ENCODE measurements around the gene TMEM255B. TPM values are rescaled to one million over a fixed set of nuclear protein-coding genes. Genes with fewer than 3 reads are reported as not detected.
A peak's percentile ranks its signal among the peaks of the same experiment; 100 is the strongest.

The TMEM255B gene
- total and polyA plus RNA-seq, 2 of the 4 experiments (the other 2 are of a cell fraction), result 0.36 to 0.94 TPM

DNA sequence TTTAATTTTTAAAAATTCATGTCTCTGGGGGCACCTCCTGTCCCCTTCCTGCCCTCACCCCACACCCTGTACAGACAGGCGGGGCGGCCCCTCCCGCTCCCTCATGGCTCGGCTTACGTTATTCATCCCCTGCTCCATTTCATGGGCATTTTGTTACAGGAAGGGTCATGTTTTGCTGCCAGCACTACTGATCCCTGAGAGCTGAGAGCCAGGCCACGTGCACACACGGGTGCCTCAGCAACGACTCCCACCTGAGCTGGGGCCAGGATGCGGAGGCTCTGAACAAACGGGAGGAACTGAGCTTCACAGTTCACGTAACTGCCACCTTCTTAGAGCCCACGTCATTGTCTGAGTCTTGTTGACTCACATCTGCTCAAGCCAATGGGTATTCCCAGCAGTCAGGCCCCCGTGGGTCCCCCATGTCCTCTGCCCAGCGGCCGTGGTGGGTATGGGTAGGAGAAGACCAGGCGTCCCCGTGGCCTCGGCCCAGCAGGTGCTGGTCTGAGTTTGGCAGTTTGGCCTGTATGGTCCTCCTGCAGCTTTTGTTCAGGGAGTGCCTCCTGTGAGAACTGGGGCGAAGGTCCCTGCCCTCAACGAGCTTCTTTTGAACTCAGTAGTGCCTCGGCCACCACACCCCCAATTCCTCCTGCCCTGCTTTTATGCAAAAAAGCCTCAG is 16.4 kb upstream of the TMEM255B start:
- POLR2A ChIA-PET (ENCODE audit: unreplicated experiment), result no interaction called here

More for the DNA sequence above, 16.4 kb upstream of the TMEM255B start:
- BruUV-seq (replicated peaks), result no TSS peak
- WGBS, 2 experiments (ENCODE audit: extremely low coverage in 2 of 2, insufficient read length in 1 of 2), result 56% methylated on average over 12 of the region's 21 CpGs; no CpG with 5 or more reads in 1 of the 2 experiments
- no peak overlapping the region for H3K4ac ChIP-seq (ENCODE audit: low read depth, low read length)
- DNase-seq (no peak), ATAC-seq (ENCODE audit: low read depth) (no peak)
- no peaks in the 10 kb centered on the region for H3K36me3 ChIP-seq (ENCODE audit: control insufficient read depth, insufficient read depth, low read length)
- CTCF ChIA-PET, result no interaction called here
- no peak overlapping the region for H3K14ac ChIP-seq (replicated peaks; ENCODE audit: low read depth, low read length)
- H4K5ac ChIP-seq (ENCODE audit: low read depth, low read length), result no peak overlapping the region
- peak overlapping the region; percentile 36 for H2AFZ ChIP-seq (replicated peaks; ENCODE audit: low read length, poor library complexity)
- in situ Hi-C loops (cut with MboI; ENCODE audit: low sequenced_read_pairs), result no loop called here
- H2AK5ac ChIP-seq (ENCODE audit: low read depth, low read length), result no peak overlapping the region
- H2BK20ac ChIP-seq (ENCODE audit: low read depth, low read length), result no peak overlapping the region
- no peak overlapping the region for H3K4me2 ChIP-seq (ENCODE audit: low read depth, low read length)
- H2BK120ac ChIP-seq (ENCODE audit: low read depth, low read length), result no peak overlapping the region
- H4K8ac ChIP-seq (ENCODE audit: low read depth in 2 of 2, low read length in 2 of 2), result no peak overlapping the region
- H2BK5ac ChIP-seq (ENCODE audit: low read depth, low read length, poor library complexity, severe bottlenecking), result no peak overlapping the region
- no peak overlapping the region for H2BK15ac ChIP-seq (ENCODE audit: low read depth, low read length)
- H3K23ac ChIP-seq (ENCODE audit: low read depth, low read length), result no peak overlapping the region
- H3K9ac ChIP-seq (ENCODE audit: low read depth, low read length), result no peak overlapping the region
- intact Hi-C loops (cut with micrococcal nuclease), result no loop called here
- H3K56ac ChIP-seq (ENCODE audit: extremely low read depth, insufficient read depth, low read length), result no peak overlapping the region
- peaks cover 19% of the 10 kb centered on the region for H3K27me3 ChIP-seq (ENCODE audit: control insufficient read depth, insufficient read depth, low read length)
- no peaks in the 10 kb centered on the region for H3K9me1 ChIP-seq (ENCODE audit: insufficient read depth, low read length)
- no peak overlapping the region for H3K27ac ChIP-seq (ENCODE audit: insufficient read depth, low read length)
- dilution Hi-C loops (cut with HindIII; ENCODE audit: low sequenced_read_pairs, unreplicated experiment), result no loop called here
- TF ChIP-seq NFE2L2 (IDR thresholded peaks at IDR 0.05; ENCODE audit: low read depth, low read length) (no peak), CEBPB (IDR thresholded peaks at IDR 0.05; ENCODE audit: low read depth, low read length) (no peak), CHD1 (IDR thresholded peaks at IDR 0.05; ENCODE audit: low read depth, low read length) (no peak)
- no peaks in the 10 kb centered on the region for H3K79me1 ChIP-seq (ENCODE audit: low read depth in 1 of 2, low read length in 2 of 2)
- H3K18ac ChIP-seq (ENCODE audit: low read depth, low read length), result no peak overlapping the region
- H4K20me1 ChIP-seq (ENCODE audit: insufficient read depth, low read length), result no peaks in the 10 kb centered on the region
- no peaks in the 10 kb centered on the region for H3K9me3 ChIP-seq (ENCODE audit: control insufficient read depth, insufficient read depth, low read length)
- peaks cover 4% of the 10 kb centered on the region; the same call in 1 of the 2 replicates for H3K4me1 ChIP-seq (ENCODE audit: control insufficient read depth, insufficient read depth, low read length)
- no peak overlapping the region for H3K4me3 ChIP-seq (ENCODE audit: insufficient read depth, low read depth, low read length)
- H2AK9ac ChIP-seq (replicated peaks; ENCODE audit: low read depth, low read length, poor library complexity), result no peak overlapping the region
- no peak overlapping the region for H4K91ac ChIP-seq (ENCODE audit: insufficient read depth, low read depth, low read length)

Measured in IMR-90 (cell line).